HFF-Myc (cell line): ENCODE results near the gene TTC28.
"Not testable (repeated sequence)": the region's sequence is repeated elsewhere in the genome, so short reads cannot be mapped to it uniquely, and the experiment has no call there.

ENCODE experiments used
- DNase-seq: peaks from one replicate; pipeline ENCODE4 v3.0.0-alpha.2; 2011; ENCODE audit warnings: low read depth; ENCODE audit errors: extremely low read depth
- H3K4me3 ChIP-seq: replicated peaks from 2 replicates; pipeline ENCODE4 v1.5.1; 2011; ENCODE audit warnings: low read depth, mild to moderate bottlenecking, control low read depth, low read length
- TF ChIP-seq, protein P1 (sequence below): IDR thresholded peaks from 2 replicates; pipeline ENCODE4 v1.5.1; 2012; ENCODE audit warnings: mild to moderate bottlenecking, low read depth, low read length, control low read depth; ENCODE audit errors: missing control alignments

Gene TTC28

DNA sequence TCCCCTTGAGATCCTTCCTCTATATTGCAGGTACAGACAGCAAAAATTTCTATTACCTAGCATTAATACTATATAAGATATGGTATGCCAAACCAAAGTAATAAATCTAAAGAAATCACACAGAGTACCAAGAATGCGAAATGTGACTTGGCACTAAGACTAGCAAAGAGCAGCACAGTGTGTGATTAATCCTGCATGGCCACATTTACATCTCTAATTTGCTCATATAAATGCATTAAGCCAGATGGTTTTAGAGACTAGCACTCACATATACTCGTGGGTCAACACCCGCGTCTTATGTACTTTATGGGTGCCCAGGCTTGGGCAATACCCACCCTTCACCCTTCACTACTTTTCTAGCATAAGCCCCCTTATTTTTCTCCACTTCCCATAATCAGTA is 213.2 kb downstream of the TTC28 start:
- no peak for DNase-seq
- H3K4me3 ChIP-seq, result no peak overlapping the region
- TF ChIP-seq, protein P1, sequence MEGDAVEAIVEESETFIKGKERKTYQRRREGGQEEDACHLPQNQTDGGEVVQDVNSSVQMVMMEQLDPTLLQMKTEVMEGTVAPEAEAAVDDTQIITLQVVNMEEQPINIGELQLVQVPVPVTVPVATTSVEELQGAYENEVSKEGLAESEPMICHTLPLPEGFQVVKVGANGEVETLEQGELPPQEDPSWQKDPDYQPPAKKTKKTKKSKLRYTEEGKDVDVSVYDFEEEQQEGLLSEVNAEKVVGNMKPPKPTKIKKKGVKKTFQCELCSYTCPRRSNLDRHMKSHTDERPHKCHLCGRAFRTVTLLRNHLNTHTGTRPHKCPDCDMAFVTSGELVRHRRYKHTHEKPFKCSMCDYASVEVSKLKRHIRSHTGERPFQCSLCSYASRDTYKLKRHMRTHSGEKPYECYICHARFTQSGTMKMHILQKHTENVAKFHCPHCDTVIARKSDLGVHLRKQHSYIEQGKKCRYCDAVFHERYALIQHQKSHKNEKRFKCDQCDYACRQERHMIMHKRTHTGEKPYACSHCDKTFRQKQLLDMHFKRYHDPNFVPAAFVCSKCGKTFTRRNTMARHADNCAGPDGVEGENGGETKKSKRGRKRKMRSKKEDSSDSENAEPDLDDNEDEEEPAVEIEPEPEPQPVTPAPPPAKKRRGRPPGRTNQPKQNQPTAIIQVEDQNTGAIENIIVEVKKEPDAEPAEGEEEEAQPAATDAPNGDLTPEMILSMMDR, result no peak

DNA sequence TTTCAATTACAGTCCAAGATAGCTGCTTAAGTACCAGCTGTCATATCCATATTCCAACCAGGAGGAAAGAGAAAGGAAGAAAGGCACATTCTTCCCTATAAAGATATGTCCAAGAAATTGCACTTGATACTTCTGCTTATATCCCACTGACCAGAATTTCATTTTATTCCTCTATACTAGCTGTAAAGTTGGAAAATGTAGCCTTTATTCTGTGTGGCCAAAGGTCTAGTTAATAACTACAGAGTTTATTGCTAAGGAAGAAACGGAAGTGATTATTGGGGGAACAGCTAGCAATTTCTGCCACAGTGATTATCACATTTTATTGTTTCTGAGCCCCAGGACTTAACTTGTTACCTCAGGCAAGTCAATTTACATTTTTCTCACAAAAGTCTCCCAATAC is 213.8 kb downstream of the TTC28 start:
- H3K4me3 ChIP-seq, result no peak overlapping the region
- TF ChIP-seq, protein P1, result no peak
- no peak for DNase-seq

DNA sequence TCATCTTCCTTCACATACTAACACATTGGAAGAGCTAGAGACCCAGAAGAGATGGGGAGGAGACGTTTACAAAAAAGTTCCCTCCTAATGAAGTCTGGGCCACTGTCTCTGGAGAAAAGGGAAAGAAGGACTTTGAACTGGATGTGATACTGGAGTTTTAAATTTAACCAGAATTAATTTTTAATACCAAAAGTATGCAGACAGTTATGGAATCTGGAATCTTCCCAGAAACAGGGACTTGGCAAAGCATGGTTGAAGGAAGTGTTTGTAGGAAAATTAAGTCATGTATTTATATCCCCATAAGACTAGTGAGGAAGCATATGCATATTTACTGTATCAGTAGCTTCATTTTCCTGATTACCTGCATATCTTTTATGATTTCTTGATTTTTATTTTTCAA is 215.5 kb downstream of the TTC28 start:
- TF ChIP-seq, protein P1, result no peak
- DNase-seq, result no peak
- H3K4me3 ChIP-seq, result no peak overlapping the region

DNA sequence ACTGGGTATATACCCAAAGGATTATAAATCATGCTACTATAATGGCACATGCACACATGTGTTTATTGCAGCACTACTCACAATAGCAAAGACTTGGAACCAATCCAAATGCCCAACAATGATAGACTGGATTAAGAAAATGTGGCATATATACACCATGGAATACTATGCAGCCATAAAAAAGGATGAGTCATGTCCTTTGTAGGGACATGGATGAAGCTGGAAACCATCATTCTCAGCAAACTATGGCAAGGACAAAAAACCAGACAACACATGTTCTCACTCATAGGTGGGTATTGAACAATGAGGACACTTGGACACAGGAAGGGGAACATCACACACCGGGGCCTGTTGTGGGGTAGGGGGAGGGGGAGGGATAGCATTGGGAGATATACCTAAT is 216.2 kb downstream of the TTC28 start:
- not testable (repeated sequence) for H3K4me3 ChIP-seq, DNase-seq

DNA sequence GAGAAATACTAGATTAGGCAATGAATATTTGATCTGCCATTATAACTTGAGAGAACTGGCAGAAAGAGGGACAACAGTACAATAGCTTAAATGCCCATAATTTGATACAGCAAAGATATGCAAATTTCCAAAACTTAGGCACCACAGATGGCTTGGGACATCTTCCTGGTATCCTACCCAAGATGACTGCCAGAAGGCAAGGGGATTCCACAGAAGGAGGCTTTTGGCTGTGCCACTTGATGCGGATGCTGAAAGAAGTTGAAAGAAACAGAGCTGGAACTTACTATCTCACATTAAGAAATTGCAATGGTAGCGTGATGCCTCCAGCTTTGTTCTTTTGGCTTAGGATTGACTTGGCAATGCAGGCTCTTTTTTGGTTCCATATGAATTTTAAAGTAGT is 216.7 kb downstream of the TTC28 start:
- H3K4me3 ChIP-seq, result no peak overlapping the region
- TF ChIP-seq, protein P1, result no peak
- no peak for DNase-seq

DNA sequence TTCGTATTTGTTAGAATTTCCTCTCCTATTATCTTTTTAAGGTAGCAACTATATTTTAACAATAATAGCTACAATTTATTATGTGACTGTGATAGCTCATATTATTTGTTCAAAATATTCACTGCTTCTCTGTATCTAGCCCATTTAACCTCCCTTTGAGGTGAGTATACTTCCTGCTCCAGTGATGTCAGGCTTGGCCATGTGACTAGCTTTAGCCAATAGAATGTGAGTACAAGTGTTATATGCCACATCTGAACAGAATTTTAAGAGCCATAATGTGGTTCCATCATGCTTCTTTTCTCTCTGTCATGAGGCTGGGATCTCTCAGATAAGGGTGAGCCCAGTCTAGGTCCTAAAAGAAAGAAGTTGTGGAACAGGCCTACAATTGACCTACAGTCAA is 217.6 kb downstream of the TTC28 start:
- TF ChIP-seq, protein P1, result no peak
- no peak for DNase-seq
- H3K4me3 ChIP-seq, result no peak overlapping the region

DNA sequence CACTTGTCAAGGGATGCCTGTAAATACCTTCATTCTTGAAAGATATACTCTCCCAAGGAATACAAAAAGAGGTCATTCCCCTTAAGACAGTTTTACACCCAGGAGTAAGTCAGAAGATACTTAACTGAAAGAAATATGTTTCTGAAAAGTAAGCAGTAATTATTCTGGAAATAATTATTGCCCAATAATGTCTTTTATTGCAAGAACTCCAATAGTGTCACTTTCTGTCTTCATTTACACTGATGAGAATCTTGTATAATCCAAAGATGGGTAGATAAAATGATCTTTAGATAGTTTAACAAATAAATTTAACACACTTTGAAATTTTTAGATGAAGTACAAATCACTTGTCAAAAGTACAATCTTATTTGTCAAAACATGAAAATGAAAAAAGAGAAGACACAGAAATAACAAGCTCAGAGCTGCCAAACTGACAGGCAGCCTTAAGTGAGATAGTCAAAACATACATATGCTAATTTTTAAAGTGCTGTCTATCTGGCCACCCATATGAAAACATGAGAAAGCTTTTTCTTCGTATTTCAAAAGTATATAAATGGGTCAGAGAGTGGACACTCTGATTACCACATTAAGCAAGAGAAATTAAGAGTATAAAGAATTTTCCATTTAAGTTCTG is 225.1 kb downstream of the TTC28 start:
- no peak for DNase-seq
- TF ChIP-seq, protein P1, result no peak
- H3K4me3 ChIP-seq, result no peak overlapping the region
